ENCODE results near the gene OR52E1. TPM values are rescaled to one million over a fixed set of nuclear protein-coding genes. Genes with fewer than 3 reads are reported as not detected.

The OR52E1 gene
- total and polyA plus RNA-seq, 2 of the 8 experiments (the other 6 are each of a cell fraction or from before 2014, with no cell fraction given) = not detected

DNA sequence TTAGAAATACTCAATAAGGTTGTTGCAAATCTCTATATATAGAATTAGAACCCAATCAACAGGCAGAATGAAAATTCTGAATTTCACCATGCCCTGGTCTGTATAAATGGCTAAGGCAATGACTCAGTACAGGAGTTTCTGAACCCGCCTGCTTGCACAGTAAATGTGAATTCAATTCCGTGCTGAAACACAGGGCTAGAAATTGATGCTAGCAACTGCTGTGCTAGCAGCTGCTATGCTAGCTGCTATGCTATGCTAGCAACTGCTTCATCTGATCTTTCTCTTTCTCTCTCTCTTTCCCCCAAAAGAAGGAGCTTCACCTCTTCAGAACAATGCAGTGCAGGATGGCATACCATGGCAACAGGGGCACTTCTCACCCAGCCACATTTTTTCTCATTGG is 32.7 kb upstream of the OR52E1 start (continued):
- TF ChIP-seq, protein P1, sequence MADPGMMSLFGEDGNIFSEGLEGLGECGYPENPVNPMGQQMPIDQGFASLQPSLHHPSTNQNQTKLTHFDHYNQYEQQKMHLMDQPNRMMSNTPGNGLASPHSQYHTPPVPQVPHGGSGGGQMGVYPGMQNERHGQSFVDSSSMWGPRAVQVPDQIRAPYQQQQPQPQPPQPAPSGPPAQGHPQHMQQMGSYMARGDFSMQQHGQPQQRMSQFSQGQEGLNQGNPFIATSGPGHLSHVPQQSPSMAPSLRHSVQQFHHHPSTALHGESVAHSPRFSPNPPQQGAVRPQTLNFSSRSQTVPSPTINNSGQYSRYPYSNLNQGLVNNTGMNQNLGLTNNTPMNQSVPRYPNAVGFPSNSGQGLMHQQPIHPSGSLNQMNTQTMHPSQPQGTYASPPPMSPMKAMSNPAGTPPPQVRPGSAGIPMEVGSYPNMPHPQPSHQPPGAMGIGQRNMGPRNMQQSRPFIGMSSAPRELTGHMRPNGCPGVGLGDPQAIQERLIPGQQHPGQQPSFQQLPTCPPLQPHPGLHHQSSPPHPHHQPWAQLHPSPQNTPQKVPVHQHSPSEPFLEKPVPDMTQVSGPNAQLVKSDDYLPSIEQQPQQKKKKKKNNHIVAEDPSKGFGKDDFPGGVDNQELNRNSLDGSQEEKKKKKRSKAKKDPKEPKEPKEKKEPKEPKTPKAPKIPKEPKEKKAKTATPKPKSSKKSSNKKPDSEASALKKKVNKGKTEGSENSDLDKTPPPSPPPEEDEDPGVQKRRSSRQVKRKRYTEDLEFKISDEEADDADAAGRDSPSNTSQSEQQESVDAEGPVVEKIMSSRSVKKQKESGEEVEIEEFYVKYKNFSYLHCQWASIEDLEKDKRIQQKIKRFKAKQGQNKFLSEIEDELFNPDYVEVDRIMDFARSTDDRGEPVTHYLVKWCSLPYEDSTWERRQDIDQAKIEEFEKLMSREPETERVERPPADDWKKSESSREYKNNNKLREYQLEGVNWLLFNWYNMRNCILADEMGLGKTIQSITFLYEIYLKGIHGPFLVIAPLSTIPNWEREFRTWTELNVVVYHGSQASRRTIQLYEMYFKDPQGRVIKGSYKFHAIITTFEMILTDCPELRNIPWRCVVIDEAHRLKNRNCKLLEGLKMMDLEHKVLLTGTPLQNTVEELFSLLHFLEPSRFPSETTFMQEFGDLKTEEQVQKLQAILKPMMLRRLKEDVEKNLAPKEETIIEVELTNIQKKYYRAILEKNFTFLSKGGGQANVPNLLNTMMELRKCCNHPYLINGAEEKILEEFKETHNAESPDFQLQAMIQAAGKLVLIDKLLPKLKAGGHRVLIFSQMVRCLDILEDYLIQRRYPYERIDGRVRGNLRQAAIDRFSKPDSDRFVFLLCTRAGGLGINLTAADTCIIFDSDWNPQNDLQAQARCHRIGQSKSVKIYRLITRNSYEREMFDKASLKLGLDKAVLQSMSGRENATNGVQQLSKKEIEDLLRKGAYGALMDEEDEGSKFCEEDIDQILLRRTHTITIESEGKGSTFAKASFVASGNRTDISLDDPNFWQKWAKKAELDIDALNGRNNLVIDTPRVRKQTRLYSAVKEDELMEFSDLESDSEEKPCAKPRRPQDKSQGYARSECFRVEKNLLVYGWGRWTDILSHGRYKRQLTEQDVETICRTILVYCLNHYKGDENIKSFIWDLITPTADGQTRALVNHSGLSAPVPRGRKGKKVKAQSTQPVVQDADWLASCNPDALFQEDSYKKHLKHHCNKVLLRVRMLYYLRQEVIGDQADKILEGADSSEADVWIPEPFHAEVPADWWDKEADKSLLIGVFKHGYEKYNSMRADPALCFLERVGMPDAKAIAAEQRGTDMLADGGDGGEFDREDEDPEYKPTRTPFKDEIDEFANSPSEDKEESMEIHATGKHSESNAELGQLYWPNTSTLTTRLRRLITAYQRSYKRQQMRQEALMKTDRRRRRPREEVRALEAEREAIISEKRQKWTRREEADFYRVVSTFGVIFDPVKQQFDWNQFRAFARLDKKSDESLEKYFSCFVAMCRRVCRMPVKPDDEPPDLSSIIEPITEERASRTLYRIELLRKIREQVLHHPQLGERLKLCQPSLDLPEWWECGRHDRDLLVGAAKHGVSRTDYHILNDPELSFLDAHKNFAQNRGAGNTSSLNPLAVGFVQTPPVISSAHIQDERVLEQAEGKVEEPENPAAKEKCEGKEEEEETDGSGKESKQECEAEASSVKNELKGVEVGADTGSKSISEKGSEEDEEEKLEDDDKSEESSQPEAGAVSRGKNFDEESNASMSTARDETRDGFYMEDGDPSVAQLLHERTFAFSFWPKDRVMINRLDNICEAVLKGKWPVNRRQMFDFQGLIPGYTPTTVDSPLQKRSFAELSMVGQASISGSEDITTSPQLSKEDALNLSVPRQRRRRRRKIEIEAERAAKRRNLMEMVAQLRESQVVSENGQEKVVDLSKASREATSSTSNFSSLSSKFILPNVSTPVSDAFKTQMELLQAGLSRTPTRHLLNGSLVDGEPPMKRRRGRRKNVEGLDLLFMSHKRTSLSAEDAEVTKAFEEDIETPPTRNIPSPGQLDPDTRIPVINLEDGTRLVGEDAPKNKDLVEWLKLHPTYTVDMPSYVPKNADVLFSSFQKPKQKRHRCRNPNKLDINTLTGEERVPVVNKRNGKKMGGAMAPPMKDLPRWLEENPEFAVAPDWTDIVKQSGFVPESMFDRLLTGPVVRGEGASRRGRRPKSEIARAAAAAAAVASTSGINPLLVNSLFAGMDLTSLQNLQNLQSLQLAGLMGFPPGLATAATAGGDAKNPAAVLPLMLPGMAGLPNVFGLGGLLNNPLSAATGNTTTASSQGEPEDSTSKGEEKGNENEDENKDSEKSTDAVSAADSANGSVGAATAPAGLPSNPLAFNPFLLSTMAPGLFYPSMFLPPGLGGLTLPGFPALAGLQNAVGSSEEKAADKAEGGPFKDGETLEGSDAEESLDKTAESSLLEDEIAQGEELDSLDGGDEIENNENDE (IDR thresholded peaks at IDR 0.05; ENCODE audit: insufficient replicate concordance, low read length) = no peak
- TF ChIP-seq RBBP5 (IDR thresholded peaks at IDR 0.05; ENCODE audit: borderline replicate concordance, low read depth, low read length) (no peak), BACH1 (IDR thresholded peaks at IDR 0.05; ENCODE audit: low read length) (no peak), SIX5 (IDR thresholded peaks at IDR 0.05; ENCODE audit: low read depth, low read length) (no peak), HDAC2 (IDR thresholded peaks at IDR 0.05; ENCODE audit: borderline replicate concordance in 1 of 2, low read depth in 2 of 2, low read length in 2 of 2) (no peak), CBX8 (IDR thresholded peaks at IDR 0.05; ENCODE audit: borderline replicate concordance, low read depth, low read length) (no peak), SIN3A (conservative IDR thresholded peaks at IDR 0.05 in 1 of 2, IDR thresholded peaks at IDR 0.05 in 1 of 2; ENCODE audit: low read depth in 1 of 2, low read length in 2 of 2) (no peak), POLR2AphosphoS5 (IDR thresholded peaks at IDR 0.05; ENCODE audit: low read depth, low read length) (no peak), MAFK (IDR thresholded peaks at IDR 0.05; ENCODE audit: low read depth, low read length) (no peak), CHD2 (IDR thresholded peaks at IDR 0.05; ENCODE audit: low read length) (no peak), KDM1A (IDR thresholded peaks at IDR 0.05; ENCODE audit: borderline replicate concordance, low read length) (no peak), NANOG (IDR thresholded peaks at IDR 0.05; ENCODE audit: insufficient read depth, low read depth, low read length, poor library complexity, severe bottlenecking) (no peak)
